ENCODE data around the gene ETS1. TPM values are rescaled to one million over a fixed set of nuclear protein-coding genes. Genes with fewer than 3 reads are reported as not detected.

Gene ETS1
- total RNA-seq, 1 experiment from 2014 or later, result 29.9 TPM

- no peak for TF ChIP-seq CTCF (conservative IDR thresholded peaks at IDR 0.05)
- Histone ChIP-seq H3K27me3 (ENCODE audit: insufficient read depth, low read length) (no peaks in the 10 kb centered on the region), H3K14ac (ENCODE audit: insufficient read depth, low read length) (no peak overlapping the region), H2BK15ac (ENCODE audit: low read depth, low read length) (no peak overlapping the region), H3K79me2 (ENCODE audit: insufficient read depth, low read length) (no peaks in the 10 kb centered on the region), H4K8ac (replicated peaks; ENCODE audit: insufficient read length, low read depth, low read length) (no peak overlapping the region), H3K79me1 (ENCODE audit: insufficient read depth, low read depth, low read length, poor library complexity, severe bottlenecking) (no peaks in the 10 kb centered on the region), H2AK5ac (ENCODE audit: insufficient read length, low read length) (no peak overlapping the region), H4K91ac (ENCODE audit: insufficient read length, low read depth, low read length) (no peak overlapping the region), H3K9ac (ENCODE audit: extremely low read depth, insufficient read length, low read length) (no peak overlapping the region), H3K4me2 (ENCODE audit: insufficient read depth, insufficient read length, low read length) (no peak overlapping the region), H2BK20ac (ENCODE audit: low read depth, low read length, poor library complexity, severe bottlenecking) (no peak overlapping the region), H3K4ac (ENCODE audit: low read depth, low read length) (no peak overlapping the region), H2BK120ac (ENCODE audit: low read depth, low read length, poor library complexity, severe bottlenecking) (no peak overlapping the region), H3K9me3 (ENCODE audit: control insufficient read depth, low read depth, low read length) (no peaks in the 10 kb centered on the region), H3K27ac (ENCODE audit: insufficient read length, low read depth, low read length) (no peak overlapping the region), H2AFZ (ENCODE audit: low read length) (no peak overlapping the region), H3K18ac (ENCODE audit: insufficient read length, low read depth, low read length) (no peak overlapping the region), H4K20me1 (ENCODE audit: control insufficient read depth, insufficient read depth, insufficient read length) (no peaks in the 10 kb centered on the region), H2BK12ac (ENCODE audit: insufficient read length, low read depth, low read length) (no peak overlapping the region), H3T11ph (ENCODE audit: low read length) (no peak overlapping the region), H3K4me1 (ENCODE audit: insufficient read depth, low read length) (peaks cover 6% of the 10 kb centered on the region; the same call in 1 of the 2 replicates), H3K23me2 (ENCODE audit: insufficient read length, low read depth, low read length, poor library complexity, severe bottlenecking) (no peaks in the 10 kb centered on the region), H4K5ac (ENCODE audit: insufficient read length, low read depth, low read length) (no peak overlapping the region), H3K56ac (ENCODE audit: insufficient read length, low read depth, low read length) (no peak overlapping the region), H3K23ac (ENCODE audit: insufficient read length, low read depth, low read length) (no peak overlapping the region), H2BK5ac (ENCODE audit: insufficient read length, low read length) (no peak overlapping the region)
- Mint-ChIP-seq H3K4me3 (no peak overlapping the region), H3K36me3 (ENCODE audit: insufficient read depth in 1 of 3, low read depth in 3 of 3) (no peaks in the 10 kb centered on the region), H3K4me1 (peaks cover 37 to 42% of the 10 kb centered on the region in 2 experiments), H3K27ac (no peak overlapping the region), H3K27me3 (ENCODE audit: low read depth) (peaks cover 13% of the 10 kb centered on the region), H3K9me3 (no peaks in the 10 kb centered on the region)
- no peak for DNase-seq
- no CpG with 5 or more reads among the region's 5 CpGs for WGBS (ENCODE audit: extremely low coverage, insufficient read length, low lambda C conversion rate)
Measured at GRCh38 chr11:128607819-128608218, 20.5 kb upstream of the ETS1 start.

All from H9 (cell line).